ENCODE measurements around the gene ZNF491. TPM values are rescaled to one million over a fixed set of nuclear protein-coding genes. Genes with fewer than 3 reads are reported as not detected.
A peak's percentile ranks its signal among the peaks of the same experiment; 100 is the strongest.

The ZNF491 gene
- total RNA-seq, 1 donor from 2014 or later, result 1.7 TPM

DNA sequence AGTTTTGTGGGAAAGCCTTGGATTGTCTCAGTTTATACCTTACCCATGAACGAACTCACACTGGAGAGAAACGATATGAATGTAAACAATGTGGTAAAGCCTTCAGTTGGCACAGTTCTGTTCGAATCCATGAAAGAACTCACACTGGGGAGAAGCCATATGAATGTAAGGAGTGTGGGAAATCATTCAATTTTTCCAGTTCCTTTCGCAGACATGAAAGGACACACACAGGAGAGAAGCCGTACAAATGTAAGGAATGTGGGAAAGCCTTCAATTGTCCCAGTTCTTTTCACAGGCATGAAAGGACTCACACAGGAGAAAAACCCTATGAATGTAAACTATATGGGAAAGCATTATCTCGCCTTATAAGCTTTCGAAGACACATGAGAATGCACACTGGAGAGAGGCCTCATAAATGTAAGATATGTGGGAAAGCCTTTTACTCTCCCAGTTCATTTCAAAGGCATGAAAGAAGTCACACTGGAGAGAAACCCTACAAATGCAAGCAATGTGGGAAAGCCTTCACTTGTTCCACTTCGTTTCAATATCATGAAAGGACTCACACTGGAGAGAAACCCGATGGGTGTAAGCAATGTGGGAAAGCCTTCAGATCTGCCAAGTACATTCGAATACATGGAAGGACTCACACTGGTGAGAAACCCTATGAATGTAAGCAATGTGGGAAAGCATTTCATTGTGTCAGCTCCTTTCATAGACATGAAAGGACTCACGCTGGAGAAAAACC is 8.2 kb downstream of the ZNF491 start:
- Mint-ChIP-seq H3K27me3 (no peaks in the 10 kb centered on the region), H3K27ac (no peak overlapping the region), H3K4me3 (no peak overlapping the region), H3K36me3 (ENCODE audit: low read depth) (peaks cover 21% of the 10 kb centered on the region), H3K4me1 (no peaks in the 10 kb centered on the region), H3K9me3 (peaks cover 21% of the 10 kb centered on the region)
- intact Hi-C loops (cut with micrococcal nuclease), result no loop called here
- TF ChIP-seq, protein P1, sequence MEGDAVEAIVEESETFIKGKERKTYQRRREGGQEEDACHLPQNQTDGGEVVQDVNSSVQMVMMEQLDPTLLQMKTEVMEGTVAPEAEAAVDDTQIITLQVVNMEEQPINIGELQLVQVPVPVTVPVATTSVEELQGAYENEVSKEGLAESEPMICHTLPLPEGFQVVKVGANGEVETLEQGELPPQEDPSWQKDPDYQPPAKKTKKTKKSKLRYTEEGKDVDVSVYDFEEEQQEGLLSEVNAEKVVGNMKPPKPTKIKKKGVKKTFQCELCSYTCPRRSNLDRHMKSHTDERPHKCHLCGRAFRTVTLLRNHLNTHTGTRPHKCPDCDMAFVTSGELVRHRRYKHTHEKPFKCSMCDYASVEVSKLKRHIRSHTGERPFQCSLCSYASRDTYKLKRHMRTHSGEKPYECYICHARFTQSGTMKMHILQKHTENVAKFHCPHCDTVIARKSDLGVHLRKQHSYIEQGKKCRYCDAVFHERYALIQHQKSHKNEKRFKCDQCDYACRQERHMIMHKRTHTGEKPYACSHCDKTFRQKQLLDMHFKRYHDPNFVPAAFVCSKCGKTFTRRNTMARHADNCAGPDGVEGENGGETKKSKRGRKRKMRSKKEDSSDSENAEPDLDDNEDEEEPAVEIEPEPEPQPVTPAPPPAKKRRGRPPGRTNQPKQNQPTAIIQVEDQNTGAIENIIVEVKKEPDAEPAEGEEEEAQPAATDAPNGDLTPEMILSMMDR (IDR thresholded peaks at IDR 0.05), result no peak
- DNase-seq (no peak), ATAC-seq (ENCODE audit: low read depth) (no peak)
- CTCF ChIA-PET, result interaction anchor here (1.9 kb wide), 1 partner anchor 9 kb away, joined by 4 read pairs; the partner anchor contains the start of gene ZNF491
- POLR2A ChIA-PET, result no interaction called here

DNA sequence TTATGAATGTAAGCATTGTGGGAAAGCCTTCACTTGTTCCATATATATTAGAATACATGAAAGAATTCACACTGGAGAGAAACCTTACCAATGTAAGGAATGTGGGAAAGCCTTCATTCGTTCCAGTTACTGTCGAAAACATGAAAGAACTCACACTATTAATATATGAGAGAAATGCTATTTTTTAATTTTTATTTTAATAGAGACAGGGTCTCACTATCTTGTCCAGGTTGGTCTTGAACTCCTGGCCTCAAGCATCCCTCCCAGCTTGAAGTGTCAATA is 8.7 kb downstream of the ZNF491 start:
- ChIA-PET CTCF (interaction anchor here (1.9 kb wide), 1 partner anchor 9 kb away, joined by 4 read pairs; the partner anchor contains the start of gene ZNF491), POLR2A (no interaction called here)
- intact Hi-C loops (cut with micrococcal nuclease), result no loop called here
- TF ChIP-seq, protein P1 (IDR thresholded peaks at IDR 0.05), result no peak
- DNase-seq, result no peak
- ATAC-seq (ENCODE audit: low read depth), result no peak
- H3K27ac Mint-ChIP-seq, result no peak overlapping the region
- H3K9me3 Mint-ChIP-seq, result peaks cover 21% of the 10 kb centered on the region
- H3K4me3 Mint-ChIP-seq, result no peak overlapping the region
- peaks cover 21% of the 10 kb centered on the region for H3K36me3 Mint-ChIP-seq (ENCODE audit: low read depth)
- H3K4me1 Mint-ChIP-seq, result no peaks in the 10 kb centered on the region
- no peaks in the 10 kb centered on the region for H3K27me3 Mint-ChIP-seq

DNA sequence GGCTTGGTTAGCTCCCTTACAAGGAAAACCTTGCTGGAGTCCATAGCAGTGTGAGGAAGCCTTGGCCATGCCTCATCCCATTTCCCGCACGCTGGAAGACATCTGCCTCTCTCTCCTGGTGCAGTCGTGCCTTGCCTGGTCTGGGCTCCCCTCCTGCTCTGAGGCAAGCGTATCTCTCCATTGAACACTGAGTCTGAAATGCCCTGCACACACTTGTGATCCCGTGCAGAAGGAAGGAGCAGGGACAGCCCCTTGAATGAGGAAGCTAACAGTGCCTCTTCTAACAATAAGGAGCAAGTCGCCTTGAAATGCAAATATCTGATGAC is 15.3 kb downstream of the ZNF491 start:
- peaks cover 28% of the 10 kb centered on the region for H3K4me1 Mint-ChIP-seq
- peak overlapping the region; percentile 92 for H3K4me3 Mint-ChIP-seq
- TF ChIP-seq, protein P1 (IDR thresholded peaks at IDR 0.05), result no peak
- ChIA-PET POLR2A (interaction anchor here (0.6 to 1.3 kb wide), 6 partner anchors 16 to 247 kb away, joined by 3 to 8 read pairs (median 4); partner anchors contain the start of genes ZNF441 and ZNF491), CTCF (interaction anchor here (0.7 to 2.2 kb wide), 5 partner anchors 16 to 175 kb away, joined by 3 to 10 read pairs (median 3); partner anchors contain the start of gene ZNF491)
- H3K27ac Mint-ChIP-seq, result peak overlapping the region; percentile 84
- H3K27me3 Mint-ChIP-seq, result no peaks in the 10 kb centered on the region
- peak; percentile 40 for ATAC-seq (ENCODE audit: low read depth)
- intact Hi-C loops (cut with micrococcal nuclease), result loop anchor here (1.0 to 5.0 kb wide), 6 partner anchors 15 to 329 kb away; partner anchors contain the start of genes ZNF20, ZNF439, ZNF491 and ZNF823
- no peak for DNase-seq
- no peaks in the 10 kb centered on the region for H3K36me3 Mint-ChIP-seq (ENCODE audit: low read depth)
- H3K9me3 Mint-ChIP-seq, result peaks cover 5% of the 10 kb centered on the region

DNA sequence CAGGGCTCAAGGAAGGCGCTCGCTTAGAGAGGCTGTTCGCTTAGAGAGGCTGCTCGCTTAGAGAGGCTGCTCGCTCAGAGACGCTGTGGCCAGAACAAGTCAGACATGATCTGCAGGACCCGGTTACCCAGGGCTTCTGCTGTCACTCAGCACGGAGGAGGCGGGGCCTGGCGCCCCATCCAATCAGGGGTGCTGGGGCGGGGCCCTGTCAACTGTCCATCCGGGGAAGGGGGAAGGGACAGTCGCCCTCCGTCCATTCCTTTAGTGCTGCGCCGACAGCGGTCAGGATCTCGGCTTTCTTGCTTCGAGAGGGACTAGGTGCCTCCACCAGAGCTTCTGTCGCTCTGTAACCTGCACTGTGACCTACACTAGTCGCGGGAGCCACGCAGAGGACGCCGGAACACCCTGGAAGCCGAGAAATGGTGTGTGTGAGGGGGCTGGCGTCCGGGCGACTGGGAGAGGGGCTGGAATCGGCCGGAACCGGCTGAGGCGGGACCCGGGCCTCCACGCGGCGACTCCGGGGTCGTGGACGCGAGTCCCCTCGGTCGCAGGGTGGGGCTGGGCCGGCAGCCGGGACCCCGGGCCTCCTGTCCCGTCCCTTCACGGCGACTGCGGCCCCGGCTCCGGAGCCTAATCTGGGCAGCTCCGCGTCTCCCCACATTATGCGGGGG is 15.8 kb downstream of the ZNF491 start, which contains the start of gene ZNF440:
ZNF440 (plus strand) TSS at position 245 of the 671 bp plus-strand sequence; CDS start at position 420, 175 bp downstream.
- Mint-ChIP-seq H3K27me3 (no peaks in the 10 kb centered on the region), H3K4me1 (peaks cover 28% of the 10 kb centered on the region), H3K36me3 (ENCODE audit: low read depth) (no peaks in the 10 kb centered on the region), H3K4me3 (peak within 1 kb of the TSS; percentile 92), H3K9me3 (no peaks in the 10 kb centered on the region), H3K27ac (peak within 1 kb of the TSS; percentile 84)
- CTCF ChIA-PET, result interaction anchor here (1.6 to 2.2 kb wide), 2 partner anchors 16 to 174 kb away, joined by 3 to 10 read pairs; partner anchors contain the start of gene ZNF491
- intact Hi-C loops (cut with micrococcal nuclease), result loop anchor here (1.0 to 5.0 kb wide), 6 partner anchors 16 to 328 kb away; partner anchors contain the start of genes ZNF20, ZNF439, ZNF491 and ZNF823
- DNase-seq (peak; percentile 83), ATAC-seq (ENCODE audit: low read depth) (peak; percentile 99)
- POLR2A ChIA-PET, result interaction anchor here (0.6 to 1.3 kb wide), 5 partner anchors 16 to 248 kb away, joined by 3 to 8 read pairs (median 4); partner anchors contain the start of genes ZNF441 and ZNF491
- TF ChIP-seq, protein P1 (IDR thresholded peaks at IDR 0.05), result no peak
